HepG2 (cell line): ENCODE measurements around the gene PADI1. TPM values are rescaled to one million over a fixed set of nuclear protein-coding genes. Genes with fewer than 3 reads are reported as not detected.

Source experiments
- ATAC-seq: fragments of 200-7000 bp; cut with Tn5 transposase; 3 replicates; pipeline ENCODE4 v1.9.1; 2020; ENCODE audit warnings: mild to moderate bottlenecking, moderate library complexity
- BruUV-seq: library from RNA; stranded (reverse); fragments of 400-500 nt; replicated peaks from 2 replicates; lab custom pipeline; 2021; lab: Mats Ljungman, UMichigan
- CTCF ChIA-PET: fragments of 300-600 bp; formaldehyde crosslinking; extraction: SDS; loops from one replicate; lab custom pipeline; 2021; ENCODE audit warnings: low total read pairs, inconsistent platforms, low intra/inter-chr PET ratio; lab: Yijun Ruan, JAX
- POLR2A ChIA-PET: fragments of 350-600 bp; sonication (Branson Sonifier 250); formaldehyde crosslinking; loops from one replicate; lab custom pipeline; 2020; ENCODE audit warnings: antibody characterized with exemption, inconsistent platforms; lab: Yijun Ruan, JAX
- DNase-seq: peaks from one replicate; pipeline ENCODE4 v3.0.0-alpha.2; 2015; ENCODE audit warnings: low spot score
- FAIRE-seq: peaks from 3 replicates; lab custom pipeline; 2011; peaks lifted over from hg19 to GRCh38; lab: Jason Lieb, UNC
- H2AFZ ChIP-seq: one replicate; pipeline ENCODE4 v1.6.1; 2011; ENCODE audit warnings: low read length, inconsistent platforms
- H3K27ac ChIP-seq: fragments of 300-600 bp; 3 replicates; pipeline ENCODE4 v1.8.0; 2011; ENCODE audit warnings: mixed run types, mild to moderate bottlenecking, mixed read lengths, low read length, inconsistent platforms; ENCODE audit not compliant: insufficient read depth; ENCODE audit errors: extremely low read length
- H3K27me3 ChIP-seq, 2 experiments: fragments of 200-600 bp in 1 of 2; 2 replicates in 1 of 2; 3 replicates in 1 of 2; pipeline versions ENCODE4 v1.6.0 to v1.8.0; 2011; ENCODE audit warnings: low read length in 2 of 2, mild to moderate bottlenecking in 2 of 2, moderate library complexity in 2 of 2, inconsistent platforms in 1 of 2; ENCODE audit not compliant: insufficient read depth in 2 of 2, control insufficient read depth in 1 of 2
- H3K36me3 ChIP-seq, 2 experiments: fragments of 200-600 bp in 1 of 2; replicated peaks in 1 of 2; 2 replicates in 1 of 2; 3 replicates in 1 of 2; pipeline versions ENCODE4 v1.5.1 to v1.8.0; 2011; ENCODE audit warnings: low read length in 2 of 2, inconsistent platforms in 1 of 2; ENCODE audit not compliant: insufficient read depth in 2 of 2, control insufficient read depth in 1 of 2
- H3K4me1 ChIP-seq: 2 replicates; pipeline ENCODE4 v1.5.1; 2012; ENCODE audit warnings: low read length, inconsistent platforms; ENCODE audit not compliant: insufficient read depth
- H3K4me2 ChIP-seq: 2 replicates; pipeline ENCODE4 v1.6.0; 2011; ENCODE audit warnings: low read depth, low read length, inconsistent platforms
- H3K4me3 ChIP-seq, 3 experiments: fragments of 200-600 bp in 1 of 3; sonication (generic), shearing (Covaris generic) in 1 of 3; replicated peaks in 1 of 3; 2 replicates each; pipeline ENCODE4 v1.5.1; 2011 to 2016; ENCODE audit warnings: low read length in 3 of 3, inconsistent platforms in 2 of 3, low read depth in 2 of 3, mild to moderate bottlenecking in 2 of 3, control low read depth in 1 of 3, mixed read lengths in 1 of 3; ENCODE audit not compliant: insufficient read depth in 1 of 3
- H3K79me2 ChIP-seq: one replicate; pipeline ENCODE4 v1.6.1; 2011; ENCODE audit warnings: low read length, inconsistent platforms; ENCODE audit not compliant: insufficient read depth
- H3K9ac ChIP-seq: 2 replicates; pipeline ENCODE4 v1.6.0; 2011; ENCODE audit warnings: mild to moderate bottlenecking, low read depth, low read length, inconsistent platforms; ENCODE audit not compliant: insufficient read depth
- H3K9me3 ChIP-seq: 2 replicates; pipeline ENCODE4 v1.5.1; 2012; ENCODE audit warnings: mild to moderate bottlenecking, low read length
- H4K20me1 ChIP-seq: 2 replicates; pipeline ENCODE4 v1.6.0; 2011; ENCODE audit warnings: inconsistent platforms, mild to moderate bottlenecking, low read length, moderate library complexity; ENCODE audit not compliant: insufficient read depth
- HNRNPH1 ChIP-seq: fragments of 200-400 bp; formaldehyde crosslinking; optimal IDR thresholded peaks from 2 replicates; pipeline ENCODE3; 2017; ENCODE audit warnings: mild to moderate bottlenecking, low read depth, low read length
- KLF13 ChIP-seq: sonication (generic); formaldehyde crosslinking; IDR thresholded peaks from 2 replicates; pipeline ENCODE4 v1.4.0; 2020; ENCODE audit warnings: mild to moderate bottlenecking, missing genetic modification reagents
- ZFX ChIP-seq: sonication (generic); formaldehyde crosslinking; IDR thresholded peaks from 2 replicates; pipeline ENCODE4 v1.4.0; 2020; ENCODE audit warnings: mild to moderate bottlenecking, low read depth, missing genetic modification reagents, moderate library complexity
- ZNF121 ChIP-seq: sonication (generic); formaldehyde crosslinking; IDR thresholded peaks from 2 replicates; pipeline ENCODE4 v1.5.0; 2020; ENCODE audit warnings: mild to moderate bottlenecking, missing genetic modification reagents
- WGBS: methylation state at CpG from one replicate; pipeline ENCODE4 v1.1.6; 2017; ENCODE audit warnings: low lambda C conversion rate; 5-methylcytosine and 5-hydroxymethylcytosine counted together
- in situ Hi-C: cut with HindIII; loops from 2 replicates; pipeline ENCODE4 v1.10.0; 2017; ENCODE audit warnings: low pct_unique_long_range_greater_than_20kb; ENCODE audit not compliant: extremely low pct_ligation_motif_present
- intact Hi-C: fragments of 100-400 bp; cut with micrococcal nuclease; formaldehyde crosslinking; loops from one replicate; pipeline ENCODE4 v1.10.0; 2022; ENCODE audit not compliant: unreplicated experiment
- polyA plus RNA-seq, 8 experiments: library from polyadenylated mRNA; depleted of rRNA in 3 of 8; stranded (reverse) in 7 of 8; unstranded in 1 of 8; fragments of >200 nt; fragmentation: Illumina TruSeq in 4 of 8; extraction: Trizol in 4 of 8; gene quantifications; 2 replicates each; pipeline versions ENCODE4 v1.2.1 to v1.2.3, GENCODE V29; 2011 to 2016; ENCODE audit warnings: low read depth in 4 of 8, missing spikeins in 1 of 8, mixed read lengths in 1 of 8; ENCODE audit not compliant: insufficient read depth in 1 of 8
- total RNA-seq, 5 experiments: library from RNA; depleted of rRNA; stranded (reverse); fragments of >200 nt; fragmentation: Illumina TruSeq; extraction: Trizol; gene quantifications; 2 replicates each; pipeline ENCODE4 v1.2.3, GENCODE V29; 2016; ENCODE audit warnings: low read depth in 1 of 5
- TF ChIP-seq, protein P1 (sequence below): IDR thresholded peaks from 2 replicates; pipeline ENCODE4 v1.6.1; 2018; ENCODE audit warnings: missing genetic modification reagents, mild to moderate bottlenecking, missing compliant biosample characterization
- TF ChIP-seq, protein P2 (sequence below): sonication (generic); formaldehyde crosslinking; IDR thresholded peaks from 2 replicates; pipeline ENCODE4 v1.4.0; 2020; ENCODE audit warnings: missing genetic modification reagents

Gene PADI1
- total and polyA plus RNA-seq, 2 of the 13 experiments (the other 11 are each of a cell fraction or from before 2014, with no cell fraction given): not detected

DNA sequence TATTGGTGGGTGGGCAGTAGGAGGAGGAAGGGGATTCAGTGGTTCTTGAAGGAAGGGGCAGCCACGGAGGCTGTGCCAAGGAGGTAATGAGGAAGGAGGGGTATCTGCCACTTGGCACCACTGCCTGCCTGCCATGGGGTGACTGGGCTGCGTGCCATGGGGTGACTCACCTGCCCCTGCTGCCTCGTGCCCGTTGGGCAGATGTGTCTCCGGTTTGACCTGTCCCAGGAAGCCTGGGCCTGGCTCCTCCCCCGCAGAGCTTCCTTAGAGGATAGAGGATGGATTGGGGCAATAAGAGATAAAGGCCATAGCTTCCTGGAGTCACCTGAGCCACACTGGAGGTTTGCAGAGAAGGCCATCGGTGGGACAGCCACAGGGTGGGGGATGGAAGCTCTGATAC, 45.7 kb downstream of the PADI1 start:
- H3K79me2 ChIP-seq: no peaks in the 10 kb centered on the region
- H3K27ac ChIP-seq: no peak overlapping the region
- 15% methylated on average over 5 of the region's 7 CpGs for WGBS
- in situ Hi-C loops: no loop called here
- H3K4me1 ChIP-seq: no peaks in the 10 kb centered on the region
- ATAC-seq (no peak), DNase-seq (no peak), FAIRE-seq (no peak)
- no peaks in the 10 kb centered on the region for H3K9me3 ChIP-seq
- H3K36me3 ChIP-seq: no peaks in the 10 kb centered on the region
- intact Hi-C loops: no loop called here
- ChIA-PET POLR2A (no interaction called here), CTCF (no interaction called here)
- no peak overlapping the region for H3K9ac ChIP-seq
- TF ChIP-seq, protein P1, sequence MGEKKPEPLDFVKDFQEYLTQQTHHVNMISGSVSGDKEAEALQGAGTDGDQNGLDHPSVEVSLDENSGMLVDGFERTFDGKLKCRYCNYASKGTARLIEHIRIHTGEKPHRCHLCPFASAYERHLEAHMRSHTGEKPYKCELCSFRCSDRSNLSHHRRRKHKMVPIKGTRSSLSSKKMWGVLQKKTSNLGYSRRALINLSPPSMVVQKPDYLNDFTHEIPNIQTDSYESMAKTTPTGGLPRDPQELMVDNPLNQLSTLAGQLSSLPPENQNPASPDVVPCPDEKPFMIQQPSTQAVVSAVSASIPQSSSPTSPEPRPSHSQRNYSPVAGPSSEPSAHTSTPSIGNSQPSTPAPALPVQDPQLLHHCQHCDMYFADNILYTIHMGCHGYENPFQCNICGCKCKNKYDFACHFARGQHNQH (CRISPR knock-in tag): no peak
- TF ChIP-seq KLF13 (CRISPR knock-in tag) (no peak), HNRNPH1 (no peak), ZNF121 (CRISPR knock-in tag) (no peak), ZFX (CRISPR knock-in tag) (no peak)
- TF ChIP-seq, protein P2, sequence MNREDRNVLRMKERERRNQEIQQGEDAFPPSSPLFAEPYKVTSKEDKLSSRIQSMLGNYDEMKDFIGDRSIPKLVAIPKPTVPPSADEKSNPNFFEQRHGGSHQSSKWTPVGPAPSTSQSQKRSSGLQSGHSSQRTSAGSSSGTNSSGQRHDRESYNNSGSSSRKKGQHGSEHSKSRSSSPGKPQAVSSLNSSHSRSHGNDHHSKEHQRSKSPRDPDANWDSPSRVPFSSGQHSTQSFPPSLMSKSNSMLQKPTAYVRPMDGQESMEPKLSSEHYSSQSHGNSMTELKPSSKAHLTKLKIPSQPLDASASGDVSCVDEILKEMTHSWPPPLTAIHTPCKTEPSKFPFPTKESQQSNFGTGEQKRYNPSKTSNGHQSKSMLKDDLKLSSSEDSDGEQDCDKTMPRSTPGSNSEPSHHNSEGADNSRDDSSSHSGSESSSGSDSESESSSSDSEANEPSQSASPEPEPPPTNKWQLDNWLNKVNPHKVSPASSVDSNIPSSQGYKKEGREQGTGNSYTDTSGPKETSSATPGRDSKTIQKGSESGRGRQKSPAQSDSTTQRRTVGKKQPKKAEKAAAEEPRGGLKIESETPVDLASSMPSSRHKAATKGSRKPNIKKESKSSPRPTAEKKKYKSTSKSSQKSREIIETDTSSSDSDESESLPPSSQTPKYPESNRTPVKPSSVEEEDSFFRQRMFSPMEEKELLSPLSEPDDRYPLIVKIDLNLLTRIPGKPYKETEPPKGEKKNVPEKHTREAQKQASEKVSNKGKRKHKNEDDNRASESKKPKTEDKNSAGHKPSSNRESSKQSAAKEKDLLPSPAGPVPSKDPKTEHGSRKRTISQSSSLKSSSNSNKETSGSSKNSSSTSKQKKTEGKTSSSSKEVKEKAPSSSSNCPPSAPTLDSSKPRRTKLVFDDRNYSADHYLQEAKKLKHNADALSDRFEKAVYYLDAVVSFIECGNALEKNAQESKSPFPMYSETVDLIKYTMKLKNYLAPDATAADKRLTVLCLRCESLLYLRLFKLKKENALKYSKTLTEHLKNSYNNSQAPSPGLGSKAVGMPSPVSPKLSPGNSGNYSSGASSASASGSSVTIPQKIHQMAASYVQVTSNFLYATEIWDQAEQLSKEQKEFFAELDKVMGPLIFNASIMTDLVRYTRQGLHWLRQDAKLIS (CRISPR knock-in tag): no peak
- H3K27me3 ChIP-seq: peaks cover 2 to 34% of the 10 kb centered on the region in 2 experiments; a peak in 3 of 5 replicates
- H2AFZ ChIP-seq: no peak overlapping the region
- no peak overlapping the region for H3K4me2 ChIP-seq
- H4K20me1 ChIP-seq: no peaks in the 10 kb centered on the region
- no peak overlapping the region for H3K4me3 ChIP-seq
- no TSS peak for BruUV-seq
